Esophagus muscularis mucosa (tissue), 4 donors: ENCODE data around the gene ZNF783.

Experiments
- CTCF ChIP-seq, 3 experiments: fragments of 200-600 bp in 2 of 3; fragments of 450-650 bp in 1 of 3; sonication (generic) in 2 of 3; IDR thresholded peaks; one replicate each; pipeline ENCODE4 v1.5.1; 2017 to 2019; ENCODE audit warnings: antibody characterized with exemption in 3 of 3, mild to moderate bottlenecking in 2 of 3, moderate library complexity in 1 of 3
- EP300 ChIP-seq: sonication (generic); formaldehyde crosslinking; IDR thresholded peaks from one replicate; pipeline ENCODE4 v1.6.1; 2017; ENCODE audit warnings: antibody characterized with exemption
- POLR2A ChIP-seq: fragments of 450-650 bp; IDR thresholded peaks from one replicate; pipeline ENCODE4 v1.6.1; 2017; ENCODE audit warnings: antibody characterized with exemption, moderate library complexity, mild to moderate bottlenecking, low read depth
- POLR2AphosphoS5 ChIP-seq, 2 donors: sonication (generic); formaldehyde crosslinking; IDR thresholded peaks; one replicate each; pipeline ENCODE4 v1.6.1; 2017; ENCODE audit warnings: antibody characterized with exemption in 2 of 2

- TF ChIP-seq CTCF (IDR thresholded peaks at IDR 0.05) (no peak), POLR2A (no peak), EP300 (no peak), POLR2AphosphoS5 (IDR thresholded peaks at IDR 0.05) (no peak)
Observed at GRCh38 chr7:149300620-149301285, 38.8 kb downstream of the ZNF783 start.
